Type B pancreatic cell (in vitro differentiated cells): ENCODE data around the gene SERINC2. TPM values are rescaled to one million over a fixed set of nuclear protein-coding genes. Genes with fewer than 3 reads are reported as not detected.
A peak's percentile ranks its signal among the peaks of the same experiment; 100 is the strongest.

Source experiments
- DNase-seq: peaks from one replicate; pipeline ENCODE4 v3.0.0; 2021; ENCODE audit warnings: mixed read lengths; ENCODE audit not compliant: unreplicated experiment; ENCODE audit errors: extremely low spot score
- H3K27ac Mint-ChIP-seq: 2 replicates; pipeline ENCODE4 v1.8.0; 2021; ENCODE audit warnings: mild to moderate bottlenecking, mixed read lengths
- H3K27me3 Mint-ChIP-seq: 2 replicates; pipeline ENCODE4 v1.8.0; 2021; ENCODE audit warnings: mixed read lengths
- H3K36me3 Mint-ChIP-seq: 2 replicates; pipeline ENCODE4 v1.8.0; 2021; ENCODE audit warnings: mixed read lengths
- H3K4me1 Mint-ChIP-seq: one replicate; pipeline ENCODE4 v1.8.0; 2021; ENCODE audit warnings: mixed read lengths; ENCODE audit not compliant: unreplicated experiment
- H3K4me3 Mint-ChIP-seq: 2 replicates; pipeline ENCODE4 v1.8.0; 2021; ENCODE audit warnings: mild to moderate bottlenecking, mixed read lengths
- H3K9me3 Mint-ChIP-seq: 2 replicates; pipeline ENCODE4 v1.8.0; 2021; ENCODE audit warnings: mixed read lengths
- CTCF ChIP-seq: fragments of 200-600 bp; sonication (generic); conservative IDR thresholded peaks from 2 replicates; pipeline ENCODE4 v1.5.0; 2021; ENCODE audit warnings: antibody characterized with exemption, mild to moderate bottlenecking
- total RNA-seq: library from RNA; stranded (reverse); gene quantifications from 2 replicates; pipeline ENCODE4 v1.2.1, GENCODE V29; 2021; ENCODE audit warnings: low replicate concordance

The SERINC2 gene
- total RNA-seq, 1 donor from 2014 or later: 77.7 TPM

GRCh38 chr1:31433396-31433930 is 20.4 kb downstream of the SERINC2 start:
- no peak for TF ChIP-seq CTCF
- no peaks in the 10 kb centered on the region for H3K27me3 Mint-ChIP-seq
- no peaks in the 10 kb centered on the region for H3K9me3 Mint-ChIP-seq
- no peak overlapping the region for H3K4me3 Mint-ChIP-seq
- H3K36me3 Mint-ChIP-seq: peaks cover 8% of the 10 kb centered on the region
- peaks cover 4% of the 10 kb centered on the region for H3K4me1 Mint-ChIP-seq
- peak overlapping the region; percentile 46 for H3K27ac Mint-ChIP-seq
- DNase-seq: no peak

GRCh38 chr1:31434101-31434871 is 21.3 kb downstream of the SERINC2 start:
- H3K27ac Mint-ChIP-seq: peak overlapping the region; percentile 65
- no peak for TF ChIP-seq CTCF
- H3K4me3 Mint-ChIP-seq: no peak overlapping the region
- no peaks in the 10 kb centered on the region for H3K27me3 Mint-ChIP-seq
- H3K4me1 Mint-ChIP-seq: peaks cover 4% of the 10 kb centered on the region
- no peak for DNase-seq
- H3K36me3 Mint-ChIP-seq: peaks cover 8% of the 10 kb centered on the region
- H3K9me3 Mint-ChIP-seq: no peaks in the 10 kb centered on the region

- no peaks in the 10 kb centered on the region for H3K9me3 Mint-ChIP-seq
- H3K36me3 Mint-ChIP-seq: peaks cover 8% of the 10 kb centered on the region
- H3K27me3 Mint-ChIP-seq: no peaks in the 10 kb centered on the region
- DNase-seq: no peak
- no peak for TF ChIP-seq CTCF
- H3K4me3 Mint-ChIP-seq: no peak overlapping the region
- peaks cover 4% of the 10 kb centered on the region for H3K4me1 Mint-ChIP-seq
- H3K27ac Mint-ChIP-seq: peak overlapping the region; percentile 46
Observed at GRCh38 chr1:31434979-31435378, 22.0 kb downstream of the SERINC2 start.

GRCh38 chr1:31435471-31436409 is 22.7 kb downstream of the SERINC2 start:
- Mint-ChIP-seq H3K27me3 (no peaks in the 10 kb centered on the region), H3K36me3 (peaks cover 8% of the 10 kb centered on the region), H3K4me3 (no peak overlapping the region), H3K27ac (peak overlapping the region; percentile 46), H3K9me3 (no peaks in the 10 kb centered on the region), H3K4me1 (peaks cover 2% of the 10 kb centered on the region)
- no peak for TF ChIP-seq CTCF
- no peak for DNase-seq

GRCh38 chr1:31436596-31437432 is 23.8 kb downstream of the SERINC2 start:
- Mint-ChIP-seq H3K27me3 (no peaks in the 10 kb centered on the region), H3K4me3 (no peak overlapping the region), H3K27ac (no peak overlapping the region), H3K36me3 (peaks cover 8% of the 10 kb centered on the region), H3K9me3 (no peaks in the 10 kb centered on the region), H3K4me1 (no peaks in the 10 kb centered on the region)
- no peak for DNase-seq
- TF ChIP-seq CTCF: no peak
